H1 (cell line): ENCODE data around the gene LGALS16. TPM values are rescaled to one million over a fixed set of nuclear protein-coding genes. Genes with fewer than 3 reads are reported as not detected.

Experiments used
- CTCF ChIA-PET: fragments of 300-600 bp; sonication (Branson Sonifier 250); formaldehyde crosslinking; loops from one replicate; lab custom pipeline; 2021; ENCODE audit not compliant: partially characterized antibody; lab: Charles Lee
- POLR2A ChIA-PET: fragments of 300-600 bp; sonication (Branson Sonifier 250); formaldehyde crosslinking; loops from one replicate; lab custom pipeline; 2021; ENCODE audit warnings: inconsistent platforms; ENCODE audit not compliant: partially characterized antibody; lab: Charles Lee
- DNase-seq, 2 experiments: peaks; one replicate each; pipeline versions ENCODE4 v3.0.0 to v3.0.0-alpha.2; 2010 to 2022; ENCODE audit warnings: low spot score in 2 of 2, low read depth in 1 of 2, mixed read lengths in 1 of 2
- FAIRE-seq: peaks from 2 replicates; lab custom pipeline; 2011; peaks lifted over from hg19 to GRCh38; lab: Jason Lieb, UNC
- H2AFZ ChIP-seq: 2 replicates; pipeline ENCODE4 v1.8.1; 2012; ENCODE audit warnings: low read length, inconsistent platforms
- H2AK5ac ChIP-seq: 2 replicates; pipeline ENCODE4 v1.6.1; 2013; ENCODE audit warnings: low read depth, low read length
- H2BK120ac ChIP-seq: replicated peaks from 2 replicates; pipeline ENCODE3; 2013; ENCODE audit warnings: low read depth, low read length, inconsistent platforms
- H2BK12ac ChIP-seq: 2 replicates; pipeline ENCODE4 v1.6.1; 2013; ENCODE audit warnings: low read depth, low read length
- H2BK15ac ChIP-seq: 2 replicates; pipeline ENCODE4 v1.6.1; 2013; ENCODE audit warnings: low read length
- H2BK20ac ChIP-seq: 2 replicates; pipeline ENCODE4 v1.6.1; 2013; ENCODE audit warnings: low read length
- H2BK5ac ChIP-seq: 2 replicates; pipeline ENCODE4 v1.6.1; 2013; ENCODE audit warnings: low read depth, low read length
- H3K14ac ChIP-seq: 2 replicates; pipeline ENCODE4 v1.6.1; 2013; ENCODE audit warnings: inconsistent platforms; ENCODE audit not compliant: insufficient read length
- H3K18ac ChIP-seq: 2 replicates; pipeline ENCODE4 v1.6.1; 2013; ENCODE audit warnings: low read length; ENCODE audit errors: extremely low read depth
- H3K23ac ChIP-seq: 2 replicates; pipeline ENCODE4 v1.6.1; 2013; ENCODE audit warnings: inconsistent platforms; ENCODE audit not compliant: insufficient read length
- H3K23me2 ChIP-seq: 2 replicates; pipeline ENCODE4 v1.6.1; 2013; ENCODE audit warnings: low read depth, low read length
- H3K27ac ChIP-seq: 2 replicates; pipeline ENCODE4 v1.6.1; 2011; ENCODE audit warnings: low read depth, low read length, inconsistent platforms
- H3K27me3 ChIP-seq, 4 experiments: replicated peaks in 1 of 4; 1 replicate in 1 of 4; 2 replicates in 3 of 4; pipeline versions ENCODE4 v1.6.1 to v1.8.1; 2011 to 2013; ENCODE audit warnings: low read length in 3 of 4, mild to moderate bottlenecking in 3 of 4, inconsistent platforms in 2 of 4, mixed read lengths in 2 of 4, moderate library complexity in 1 of 4; ENCODE audit not compliant: control insufficient read depth in 3 of 4, insufficient read depth in 3 of 4; ENCODE audit errors: extremely low read depth in 1 of 4
- H3K36me3 ChIP-seq, 4 experiments: 2 replicates each; pipeline versions ENCODE4 v1.6.1 to v1.8.1; 2011 to 2013; ENCODE audit warnings: mild to moderate bottlenecking in 4 of 4, low read length in 3 of 4, moderate library complexity in 2 of 4, control low read depth in 1 of 4, inconsistent platforms in 1 of 4; ENCODE audit not compliant: insufficient read depth in 4 of 4, control insufficient read depth in 2 of 4
- H3K4ac ChIP-seq: replicated peaks from 2 replicates; pipeline ENCODE3; 2013; ENCODE audit warnings: low read length, low read depth, mixed read lengths, inconsistent platforms; ENCODE audit not compliant: insufficient read length
- H3K4me1 ChIP-seq, 4 experiments: replicated peaks in 1 of 4; 1 replicate in 1 of 4; 2 replicates in 3 of 4; pipeline versions ENCODE4 v1.6.1 to v1.8.1; 2011 to 2013; ENCODE audit warnings: low read length in 3 of 4, inconsistent platforms in 2 of 4, mixed read lengths in 1 of 4; ENCODE audit not compliant: insufficient read depth in 4 of 4, control insufficient read depth in 3 of 4
- H3K4me2 ChIP-seq, 2 experiments: 2 replicates each; pipeline versions ENCODE4 v1.6.1 to v1.8.1; 2011 to 2013; ENCODE audit warnings: low read depth in 2 of 2, low read length in 2 of 2, control low read depth in 1 of 2, inconsistent platforms in 1 of 2, mild to moderate bottlenecking in 1 of 2; ENCODE audit not compliant: insufficient read depth in 1 of 2
- H3K4me3 ChIP-seq, 4 experiments: fragments of 200-600, 300-600 bp in 1 of 4; sonication (generic), shearing (Covaris generic), sonication (Bioruptor Twin) in 1 of 4; 2 replicates each; pipeline versions ENCODE4 v1.5.1 to v1.8.1; 2011 to 2016; ENCODE audit warnings: low read length in 4 of 4, low read depth in 3 of 4, control low read depth in 2 of 4, inconsistent platforms in 2 of 4, mild to moderate bottlenecking in 2 of 4, mixed read lengths in 1 of 4, moderate library complexity in 1 of 4; ENCODE audit not compliant: insufficient read depth in 2 of 4; ENCODE audit errors: extremely low read depth in 1 of 4
- H3K56ac ChIP-seq: replicated peaks from 2 replicates; pipeline ENCODE3; 2013; ENCODE audit warnings: low read depth, mild to moderate bottlenecking, mixed read lengths, low read length, inconsistent platforms; ENCODE audit not compliant: insufficient read length
- H3K79me1 ChIP-seq: 2 replicates; pipeline ENCODE4 v1.6.1; 2013; ENCODE audit warnings: low read depth, low read length, control low read depth
- H3K79me2 ChIP-seq, 2 experiments: 2 replicates each; pipeline versions ENCODE4 v1.6.1 to v1.8.1; 2012 to 2013; ENCODE audit warnings: low read length in 2 of 2, mild to moderate bottlenecking in 2 of 2, inconsistent platforms in 1 of 2; ENCODE audit not compliant: insufficient read depth in 2 of 2, control insufficient read depth in 1 of 2
- H3K9ac ChIP-seq, 4 experiments: replicated peaks in 1 of 4; 1 replicate in 1 of 4; 2 replicates in 3 of 4; pipeline versions ENCODE4 v1.6.1 to v1.8.1; 2011 to 2013; ENCODE audit warnings: low read depth in 3 of 4, low read length in 3 of 4, control low read depth in 2 of 4, mild to moderate bottlenecking in 2 of 4, moderate library complexity in 2 of 4, inconsistent platforms in 1 of 4; ENCODE audit errors: extremely low read depth in 1 of 4
- H3K9me3 ChIP-seq, 2 experiments: 2 replicates each; pipeline versions ENCODE4 v1.6.1 to v1.8.1; 2012 to 2013; ENCODE audit warnings: mild to moderate bottlenecking in 2 of 2, moderate library complexity in 2 of 2, control low read depth in 1 of 2, inconsistent platforms in 1 of 2, low read depth in 1 of 2, low read length in 1 of 2, mixed read lengths in 1 of 2; ENCODE audit not compliant: insufficient read depth in 2 of 2
- H4K20me1 ChIP-seq, 2 experiments: replicated peaks in 1 of 2; 2 replicates each; pipeline versions ENCODE3 to v1.8.1; 2011 to 2013; ENCODE audit warnings: inconsistent platforms in 2 of 2, low read length in 2 of 2, mild to moderate bottlenecking in 1 of 2; ENCODE audit not compliant: insufficient read depth in 2 of 2, control insufficient read depth in 1 of 2
- H4K5ac ChIP-seq: 2 replicates; pipeline ENCODE4 v1.6.1; 2013; ENCODE audit warnings: low read length, low read depth, mixed read lengths, inconsistent platforms; ENCODE audit not compliant: insufficient read length
- H4K8ac ChIP-seq: 2 replicates; pipeline ENCODE4 v1.8.0; 2013; ENCODE audit warnings: mild to moderate bottlenecking, moderate library complexity, low read length, inconsistent platforms; ENCODE audit not compliant: insufficient read depth; ENCODE audit errors: extremely low read depth
- H4K91ac ChIP-seq: replicated peaks from 2 replicates; pipeline ENCODE3; 2013; ENCODE audit warnings: low read length, mixed read lengths, inconsistent platforms; ENCODE audit not compliant: insufficient read length
- CTBP2 ChIP-seq: IDR thresholded peaks from 2 replicates; pipeline ENCODE4 v1.7.0; 2011; ENCODE audit warnings: borderline replicate concordance, mild to moderate bottlenecking, moderate library complexity, mixed read lengths, low read length; ENCODE audit not compliant: insufficient read depth, insufficient read length
- MAFK ChIP-seq: IDR thresholded peaks from 2 replicates; pipeline ENCODE4 v1.6.1; 2012; ENCODE audit warnings: low read depth, mild to moderate bottlenecking, improper control_type of control experiment, low read length
- POLR2AphosphoS5 ChIP-seq: IDR thresholded peaks from 2 replicates; pipeline ENCODE4 v1.6.1; 2011; ENCODE audit warnings: low read depth, low read length
- POU5F1 ChIP-seq: IDR thresholded peaks from 2 replicates; pipeline ENCODE4 v1.6.1; 2011; ENCODE audit warnings: low read depth, mild to moderate bottlenecking, low read length, moderate library complexity
- RAD21 ChIP-seq, 2 experiments: IDR thresholded peaks in 1 of 2; conservative IDR thresholded peaks in 1 of 2; 2 replicates each; pipeline ENCODE4 v1.6.1; 2011; ENCODE audit warnings: low read depth in 2 of 2, low read length in 2 of 2, improper control_type of control experiment in 1 of 2, inconsistent platforms in 1 of 2, mild to moderate bottlenecking in 1 of 2, moderate library complexity in 1 of 2
- RXRA ChIP-seq: IDR thresholded peaks from 2 replicates; pipeline ENCODE4 v1.6.1; 2011; ENCODE audit warnings: low read depth, mild to moderate bottlenecking, low read length, moderate library complexity; ENCODE audit not compliant: insufficient read depth
- SAP30 ChIP-seq: fragments of 300-600 bp; sonication (generic); IDR thresholded peaks from 2 replicates; pipeline ENCODE4 v1.7.1; 2012; ENCODE audit warnings: low read length, moderate library complexity, mild to moderate bottlenecking, inconsistent platforms; ENCODE audit not compliant: insufficient read depth, insufficient replicate concordance
- SIRT6 ChIP-seq: IDR thresholded peaks from one replicate; pipeline ENCODE4 v1.7.1; 2012; ENCODE audit warnings: low read length, inconsistent platforms
- SIX5 ChIP-seq: IDR thresholded peaks from 2 replicates; pipeline ENCODE4 v1.6.1; 2011; ENCODE audit warnings: mild to moderate bottlenecking, low read depth, low read length
- SUZ12 ChIP-seq: fragments of 200-600 bp; sonication (generic); IDR thresholded peaks from 2 replicates; pipeline ENCODE4 v1.6.1; 2012; ENCODE audit warnings: mild to moderate bottlenecking, inconsistent platforms, low read length, moderate library complexity, mixed read lengths
- TAF1 ChIP-seq: IDR thresholded peaks from 2 replicates; pipeline ENCODE4 v1.6.1; 2011; ENCODE audit warnings: mild to moderate bottlenecking, low read depth, low read length
- TBP ChIP-seq: IDR thresholded peaks from 2 replicates; pipeline ENCODE4 v1.6.1; 2011; ENCODE audit warnings: low read depth, low read length, improper control_type of control experiment
- WGBS, 2 experiments: shearing (Covaris generic) in 1 of 2; methylation state at CpG; one replicate each; pipeline versions ENCODE4 v1.1.6 to v1.1.7; 2013 to 2015; ENCODE audit warnings: low lambda C conversion rate in 2 of 2, mixed read lengths in 2 of 2, inconsistent platforms in 1 of 2, low coverage in 1 of 2, missing lambda C conversion rate in 1 of 2; ENCODE audit not compliant: insufficient replicate concordance in 2 of 2, insufficient coverage in 1 of 2, insufficient read length in 1 of 2; ENCODE audit errors: extremely low coverage in 1 of 2, missing lambda C conversion rate in 1 of 2; 5-methylcytosine and 5-hydroxymethylcytosine counted together
- polyA plus RNA-seq, 7 experiments: library from polyadenylated mRNA; depleted of rRNA in 3 of 7; stranded (reverse) in 5 of 7; unstranded in 2 of 7; fragments of >200 nt in 5 of 7; fragments of 200-250 nt in 2 of 7; gene quantifications; 1 replicate in 5 of 7; 2 replicates in 1 of 7; 4 replicates in 1 of 7; pipeline versions ENCODE4 v1.2.1 to v1.2.3, GENCODE V29; 2011 to 2013; ENCODE audit warnings: missing spikeins in 2 of 7, mixed read lengths in 2 of 7
- total RNA-seq: library from RNA; stranded (reverse); fragmentation: NEBNext Ultra II Directional; extraction: Animal tissue kit (Norgen Biotek cat#: 25700); gene quantifications from 2 replicates; pipeline ENCODE4 v1.2.1, GENCODE V29; 2021
- TF ChIP-seq, protein P1 (sequence below): IDR thresholded peaks from 2 replicates; pipeline ENCODE4 v1.6.1; 2012; ENCODE audit warnings: low read length, inconsistent platforms

The LGALS16 gene
- total and polyA plus RNA-seq, 2 of the 8 experiments (the other 6 are each of a cell fraction or from before 2014, with no cell fraction given): not detected

DNA sequence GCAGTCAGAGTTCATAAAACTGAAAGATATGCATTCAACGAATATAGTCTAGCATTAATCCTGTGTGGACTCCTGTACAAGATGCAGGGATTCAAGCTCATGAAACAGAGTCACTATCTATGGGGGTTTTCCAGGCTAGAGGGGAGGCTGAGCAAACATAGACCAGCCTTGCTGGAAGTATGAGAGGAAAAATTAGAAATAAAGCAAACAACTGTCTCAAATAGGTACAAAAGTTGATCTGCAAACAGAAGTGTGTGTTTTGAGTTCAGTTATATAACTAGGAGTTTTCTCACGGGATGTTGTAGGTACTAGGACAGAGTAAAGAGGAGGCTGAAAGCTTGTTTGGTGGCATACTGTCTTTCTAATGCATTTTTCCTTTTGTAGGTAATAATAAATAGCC lies 40.0 kb downstream of the LGALS16 start:
- no peak overlapping the region for H3K56ac ChIP-seq
- no peak overlapping the region for H3K23ac ChIP-seq
- no peak overlapping the region for H4K91ac ChIP-seq
- H3K4me3 ChIP-seq: no peak overlapping the region
- no peak overlapping the region for H3K18ac ChIP-seq
- no peak overlapping the region for H2BK5ac ChIP-seq
- H2BK120ac ChIP-seq: no peak overlapping the region
- H3K23me2 ChIP-seq: no peaks in the 10 kb centered on the region
- peak overlapping the region; percentile 53; the same call in 1 of the 2 replicates for H2BK12ac ChIP-seq
- no peak for TF ChIP-seq SIX5
- TF ChIP-seq, protein P1, sequence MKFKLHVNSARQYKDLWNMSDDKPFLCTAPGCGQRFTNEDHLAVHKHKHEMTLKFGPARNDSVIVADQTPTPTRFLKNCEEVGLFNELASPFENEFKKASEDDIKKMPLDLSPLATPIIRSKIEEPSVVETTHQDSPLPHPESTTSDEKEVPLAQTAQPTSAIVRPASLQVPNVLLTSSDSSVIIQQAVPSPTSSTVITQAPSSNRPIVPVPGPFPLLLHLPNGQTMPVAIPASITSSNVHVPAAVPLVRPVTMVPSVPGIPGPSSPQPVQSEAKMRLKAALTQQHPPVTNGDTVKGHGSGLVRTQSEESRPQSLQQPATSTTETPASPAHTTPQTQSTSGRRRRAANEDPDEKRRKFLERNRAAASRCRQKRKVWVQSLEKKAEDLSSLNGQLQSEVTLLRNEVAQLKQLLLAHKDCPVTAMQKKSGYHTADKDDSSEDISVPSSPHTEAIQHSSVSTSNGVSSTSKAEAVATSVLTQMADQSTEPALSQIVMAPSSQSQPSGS: no peak
- TF ChIP-seq POU5F1: no peak
- no peak for TF ChIP-seq SAP30
- TF ChIP-seq RAD21 (IDR thresholded peaks at IDR 0.05 in 1 of 2, conservative IDR thresholded peaks at IDR 0.05 in 1 of 2; ENCODE audit: low read depth in 2 of 2, low read length in 2 of 2): no peak
- TF ChIP-seq TBP: no peak
- no peak for TF ChIP-seq RXRA
- TF ChIP-seq MAFK: no peak
- no peak for TF ChIP-seq SIRT6
- TF ChIP-seq TAF1: no peak
- TF ChIP-seq POLR2AphosphoS5: no peak
- no peak for TF ChIP-seq CTBP2
- no peak for TF ChIP-seq SUZ12
- TF ChIP-seq, all 59 proteins: peak for 0
- no peak overlapping the region for H4K8ac ChIP-seq
- peaks cover 0 to 6% (median 4%) of the 10 kb centered on the region in 4 experiments; a peak in 2 of 7 replicates for H3K4me1 ChIP-seq
- H3K36me3 ChIP-seq: no peaks in the 10 kb centered on the region
- no peaks in the 10 kb centered on the region for H3K79me2 ChIP-seq
- H2AK5ac ChIP-seq: no peak overlapping the region
- H3K9me3 ChIP-seq: no peaks in the 10 kb centered on the region
- H3K79me1 ChIP-seq: no peaks in the 10 kb centered on the region
- H3K4ac ChIP-seq: no peak overlapping the region
- H3K4me2 ChIP-seq: no peak overlapping the region
- no peaks in the 10 kb centered on the region for H4K20me1 ChIP-seq
- ChIA-PET POLR2A (no interaction called here), CTCF (no interaction called here)
- H2BK20ac ChIP-seq: no peak overlapping the region
- H3K14ac ChIP-seq: no peak overlapping the region
- H3K27ac ChIP-seq: no peak overlapping the region
- no peak overlapping the region for H2AFZ ChIP-seq
- no peak for FAIRE-seq
- DNase-seq: no peak
- H2BK15ac ChIP-seq: no peak overlapping the region
- WGBS, 2 experiments: 86% methylated on average over 2 of the region's 2 CpGs; no CpG with 5 or more reads in 1 of the 2 experiments
- H3K27me3 ChIP-seq: no peaks in the 10 kb centered on the region
- no peak overlapping the region for H4K5ac ChIP-seq
- H3K9ac ChIP-seq: no peak overlapping the region
